Right atrium auricular region (tissue), 2 donors: ENCODE measurements around the gene KIF5C. TPM values are rescaled to one million over a fixed set of nuclear protein-coding genes. Genes with fewer than 3 reads are reported as not detected.

Experiments used
- DNase-seq: peaks from one replicate; pipeline ENCODE4 v3.0.0-alpha.2; 2019; ENCODE audit warnings: low spot score
- H3K27ac ChIP-seq, 2 donors: fragments of 200-600 bp; sonication (generic); 1 replicate in 1 of 2; 2 replicates in 1 of 2; pipeline ENCODE4 v1.5.1; 2016 to 2019
- H3K27me3 ChIP-seq, 2 donors: fragments of 200-600 bp; sonication (generic); one replicate each; pipeline versions ENCODE4 v1.5.1 to v1.6.0; 2017 to 2019
- H3K36me3 ChIP-seq: fragments of 200-600 bp; sonication (generic); one replicate; pipeline ENCODE4 v1.5.1; 2016
- H3K4me1 ChIP-seq, 2 donors: fragments of 200-600 bp; sonication (generic); one replicate each; pipeline versions ENCODE4 v1.5.1 to v1.6.0; 2017 to 2019
- H3K4me3 ChIP-seq, 2 donors: fragments of 200-600 bp; sonication (generic); 1 replicate in 1 of 2; 2 replicates in 1 of 2; pipeline ENCODE4 v1.5.1; 2017 to 2019; ENCODE audit warnings: mild to moderate bottlenecking in 1 of 2, moderate library complexity in 1 of 2
- H3K9me3 ChIP-seq, 2 donors: fragments of 200-600 bp; sonication (generic); one replicate each; pipeline ENCODE4 v1.5.1; 2019
- CTCF ChIP-seq, 2 donors: fragments of 200-600 bp; sonication (generic); IDR thresholded peaks; one replicate each; pipeline ENCODE4 v1.5.1; 2019; ENCODE audit warnings: antibody characterized with exemption in 2 of 2
- total RNA-seq, 2 donors: library from RNA; depleted of rRNA; stranded (reverse); fragments of >200 nt; gene quantifications; one replicate each; pipeline ENCODE4 v1.1.0, GENCODE V29; 2016

Gene KIF5C
- total RNA-seq, 2 donors from 2014 or later = 1.6 to 2.2 TPM

- TF ChIP-seq CTCF (IDR thresholded peaks at IDR 0.05) = no peak
- H3K9me3 ChIP-seq = no peaks in the 10 kb centered on the region
- H3K36me3 ChIP-seq = no peaks in the 10 kb centered on the region
- no peaks in the 10 kb centered on the region for H3K27me3 ChIP-seq
- no peak overlapping the region for H3K4me3 ChIP-seq
- H3K4me1 ChIP-seq = no peaks in the 10 kb centered on the region
- H3K27ac ChIP-seq = no peak overlapping the region
- no peak for DNase-seq
Observed at GRCh38 chr2:148965623-148966437, 90.8 kb downstream of the KIF5C start.

DNA sequence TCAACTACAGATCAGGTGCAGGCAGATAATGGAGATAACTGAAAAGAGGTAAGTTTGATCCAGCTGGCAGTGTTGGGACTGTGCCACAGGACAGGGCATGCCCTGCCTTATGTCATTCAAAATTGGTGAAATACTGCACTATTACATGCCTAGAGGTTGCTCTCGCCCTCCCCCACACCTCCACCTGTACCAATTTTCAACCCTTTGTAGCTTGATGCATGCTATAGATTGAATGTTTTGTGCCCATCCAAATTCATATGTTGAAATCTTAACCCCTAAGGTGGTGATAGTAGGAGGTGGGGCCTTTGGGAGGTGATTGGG, 91.4 kb downstream of the KIF5C start:
- DNase-seq = no peak
- no peaks in the 10 kb centered on the region for H3K9me3 ChIP-seq
- H3K27me3 ChIP-seq = no peaks in the 10 kb centered on the region
- no peak overlapping the region for H3K27ac ChIP-seq
- no peaks in the 10 kb centered on the region for H3K4me1 ChIP-seq
- no peaks in the 10 kb centered on the region for H3K36me3 ChIP-seq
- H3K4me3 ChIP-seq = no peak overlapping the region
- TF ChIP-seq CTCF (IDR thresholded peaks at IDR 0.05) = no peak

DNA sequence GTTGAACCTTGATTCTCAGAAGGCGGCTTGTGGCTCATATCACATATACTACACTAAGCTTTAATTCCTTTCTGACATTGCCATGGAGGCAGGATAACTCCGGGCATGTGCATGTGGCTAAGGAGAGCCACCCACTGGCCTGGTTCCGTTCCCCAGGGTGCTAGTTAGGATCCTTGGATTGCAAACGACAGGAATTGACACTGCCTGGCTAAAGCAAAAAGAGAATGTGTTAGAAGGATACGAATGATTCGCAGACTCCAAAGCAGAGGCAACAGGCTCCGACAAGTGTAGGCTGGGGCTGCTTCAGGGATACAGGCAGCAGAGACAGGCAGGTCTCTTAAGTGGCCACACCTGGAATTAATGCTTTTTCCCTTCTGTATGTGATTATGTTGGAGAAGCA, 92.0 kb downstream of the KIF5C start:
- Histone ChIP-seq H3K27me3 (no peaks in the 10 kb centered on the region), H3K27ac (no peak overlapping the region), H3K4me3 (no peak overlapping the region), H3K9me3 (no peaks in the 10 kb centered on the region), H3K4me1 (no peaks in the 10 kb centered on the region), H3K36me3 (no peaks in the 10 kb centered on the region)
- no peak for TF ChIP-seq CTCF (IDR thresholded peaks at IDR 0.05)
- no peak for DNase-seq

GRCh38 chr2:148967578-148967977, 92.6 kb downstream of the KIF5C start:
- DNase-seq = no peak
- Histone ChIP-seq H3K4me1 (no peaks in the 10 kb centered on the region), H3K9me3 (no peaks in the 10 kb centered on the region), H3K4me3 (no peak overlapping the region), H3K27me3 (no peaks in the 10 kb centered on the region), H3K27ac (no peak overlapping the region), H3K36me3 (no peaks in the 10 kb centered on the region)
- no peak for TF ChIP-seq CTCF (IDR thresholded peaks at IDR 0.05)

- no peaks in the 10 kb centered on the region for H3K9me3 ChIP-seq
- no peak overlapping the region for H3K4me3 ChIP-seq
- no peaks in the 10 kb centered on the region for H3K27me3 ChIP-seq
- DNase-seq = no peak
- no peaks in the 10 kb centered on the region for H3K36me3 ChIP-seq
- H3K4me1 ChIP-seq = no peaks in the 10 kb centered on the region
- TF ChIP-seq CTCF (IDR thresholded peaks at IDR 0.05) = no peak
- no peak overlapping the region for H3K27ac ChIP-seq
Observed at GRCh38 chr2:148968301-148968700, 93.3 kb downstream of the KIF5C start.

DNA sequence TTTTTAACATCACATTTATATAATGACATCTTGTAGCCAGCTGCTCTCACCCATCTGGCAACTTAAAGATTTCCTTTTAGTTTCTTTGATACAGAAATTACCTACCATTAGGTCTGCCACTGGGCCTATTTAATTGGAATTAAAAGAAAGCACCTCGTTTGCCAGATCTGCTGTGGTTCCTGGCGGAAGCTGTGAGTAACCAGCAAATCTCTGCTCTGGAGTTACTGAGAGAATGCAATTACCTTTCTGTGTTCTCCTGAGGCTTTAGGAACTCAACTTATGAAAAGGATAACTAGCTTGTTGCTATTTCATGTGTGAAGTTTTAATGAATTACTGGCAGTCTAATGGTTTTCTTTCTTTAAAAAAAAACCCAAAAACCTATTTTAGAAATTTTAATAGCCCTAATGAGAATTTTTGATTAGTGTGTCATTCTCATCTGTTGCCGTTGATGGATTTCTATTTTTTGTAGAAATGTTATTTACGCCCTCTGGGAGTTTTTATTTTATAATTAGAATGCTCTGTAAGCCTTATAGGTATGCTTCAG, 93.8 kb downstream of the KIF5C start:
- Histone ChIP-seq H3K4me3 (no peak overlapping the region), H3K36me3 (no peaks in the 10 kb centered on the region), H3K27me3 (no peaks in the 10 kb centered on the region)

More for the DNA sequence above, 93.8 kb downstream of the KIF5C start:
- TF ChIP-seq CTCF (IDR thresholded peaks at IDR 0.05) = no peak
- Histone ChIP-seq H3K27ac (no peak overlapping the region), H3K9me3 (no peaks in the 10 kb centered on the region), H3K4me1 (no peaks in the 10 kb centered on the region)
- no peak for DNase-seq
